Measurements from ENCODE around the gene FSTL4. TPM values are rescaled to one million over a fixed set of nuclear protein-coding genes. Genes with fewer than 3 reads are reported as not detected.

The FSTL4 gene
- total RNA-seq, 2 donors from 2014 or later: 0.26 to 1.3 TPM

GRCh38 chr5:133325864-133326263, 286.5 kb downstream of the FSTL4 start:
- ATAC-seq (no peak), DNase-seq (no peak)
- TF ChIP-seq POLR2A (IDR thresholded peaks at IDR 0.05): no peak
- TF ChIP-seq CTCF (IDR thresholded peaks at IDR 0.05): no peak
- Histone ChIP-seq H3K36me3 (replicated peaks in 1 of 2; ENCODE audit: insufficient read depth in 1 of 2, low read depth in 2 of 2) (no peaks in the 10 kb centered on the region), H3K4me1 (peaks cover 9% of the 10 kb centered on the region), H3K27me3 (no peaks in the 10 kb centered on the region), H3K4me3 (no peak overlapping the region), H3K27ac (no peak overlapping the region), H3K9me3 (no peaks in the 10 kb centered on the region)
- intact Hi-C loops (cut with DNase I): no loop called here
- WGBS, 2 donors: 94 to 96% methylated on average over 5 of the region's 5 CpGs

- no peaks in the 10 kb centered on the region for H3K36me3 ChIP-seq (replicated peaks in 1 of 2; ENCODE audit: insufficient read depth in 1 of 2, low read depth in 2 of 2)
- no peak for DNase-seq
- no peak overlapping the region for H3K27ac ChIP-seq
- no peaks in the 10 kb centered on the region for H3K9me3 ChIP-seq
- H3K4me1 ChIP-seq: peaks cover 9% of the 10 kb centered on the region
- no peak overlapping the region for H3K4me3 ChIP-seq
- no peaks in the 10 kb centered on the region for H3K27me3 ChIP-seq
- no peak for ATAC-seq
- TF ChIP-seq POLR2A (IDR thresholded peaks at IDR 0.05): no peak
- TF ChIP-seq CTCF (IDR thresholded peaks at IDR 0.05): no peak
- intact Hi-C loops (cut with DNase I): no loop called here
- WGBS, 2 donors: 88 to 91% methylated on average over 3 to 4 of the region's 4 CpGs
Measured at GRCh38 chr5:133324926-133325325, 287.4 kb downstream of the FSTL4 start.

- WGBS, 2 donors: 47 to 55% methylated on average over 7 to 13 of the region's 13 CpGs
- intact Hi-C loops (cut with DNase I): no loop called here
- H3K4me3 ChIP-seq: no peak overlapping the region
Measured at GRCh38 chr5:133323494-133324457, 288.6 kb downstream of the FSTL4 start.

GRCh38 chr5:133322743-133323142, 289.6 kb downstream of the FSTL4 start:
- Histone ChIP-seq H3K4me3 (no peak overlapping the region), H3K27me3 (no peaks in the 10 kb centered on the region), H3K9me3 (no peaks in the 10 kb centered on the region), H3K36me3 (replicated peaks in 1 of 2; ENCODE audit: insufficient read depth in 1 of 2, low read depth in 2 of 2) (no peaks in the 10 kb centered on the region), H3K4me1 (peaks cover 9% of the 10 kb centered on the region), H3K27ac (no peak overlapping the region)
- intact Hi-C loops (cut with DNase I): no loop called here
- no peak for ATAC-seq
- WGBS, 2 donors: 88 to 90% methylated on average over 5 of the region's 5 CpGs
- TF ChIP-seq CTCF (IDR thresholded peaks at IDR 0.05): no peak
- no peak for TF ChIP-seq POLR2A (IDR thresholded peaks at IDR 0.05)
- no peak for DNase-seq

More at GRCh38 chr5:133323494-133324457, 288.6 kb downstream of the FSTL4 start:
- no peaks in the 10 kb centered on the region for H3K27me3 ChIP-seq
- H3K9me3 ChIP-seq: no peaks in the 10 kb centered on the region
- no peaks in the 10 kb centered on the region for H3K36me3 ChIP-seq (replicated peaks in 1 of 2; ENCODE audit: insufficient read depth in 1 of 2, low read depth in 2 of 2)
- DNase-seq (peak in 1 of 4 donors; percentile 28), ATAC-seq (no peak)
- H3K27ac ChIP-seq: no peak overlapping the region
- TF ChIP-seq CTCF (IDR thresholded peaks at IDR 0.05): no peak
- TF ChIP-seq POLR2A (IDR thresholded peaks at IDR 0.05): no peak
- peaks cover 9% of the 10 kb centered on the region for H3K4me1 ChIP-seq

Measured in body of pancreas (tissue), 4 donors.